HFFc6 (cell line): ENCODE data around the gene SOS1. TPM values are rescaled to one million over a fixed set of nuclear protein-coding genes. Genes with fewer than 3 reads are reported as not detected.

ENCODE experiments used
- DNase-seq: peaks from one replicate; pipeline ENCODE4 v3.0.0-alpha.2; 2018
- H3K27ac Mint-ChIP-seq: 2 replicates; pipeline ENCODE4 v1.8.0; 2020; ENCODE audit warnings: mild to moderate bottlenecking, mixed read lengths
- H3K27me3 Mint-ChIP-seq: 2 replicates; pipeline ENCODE4 v1.8.0; 2021; ENCODE audit warnings: mild to moderate bottlenecking, moderate library complexity, mixed read lengths; ENCODE audit not compliant: insufficient read depth
- H3K36me3 Mint-ChIP-seq: 2 replicates; pipeline ENCODE4 v1.8.0; 2021; ENCODE audit warnings: low read depth, mixed read lengths
- H3K4me1 Mint-ChIP-seq: 2 replicates; pipeline ENCODE4 v1.8.0; 2020; ENCODE audit warnings: low read depth, mixed read lengths
- H3K4me3 Mint-ChIP-seq: 2 replicates; pipeline ENCODE4 v1.8.0; 2020; ENCODE audit warnings: mild to moderate bottlenecking, moderate library complexity, mixed read lengths
- H3K9me3 Mint-ChIP-seq: 2 replicates; pipeline ENCODE4 v1.8.0; 2020; ENCODE audit warnings: mild to moderate bottlenecking, mixed read lengths
- total RNA-seq, 6 experiments: library from RNA; stranded (reverse); fragmentation: NEBNext Ultra II Directional; extraction: Animal tissue kit (Norgen Biotek cat#: 25700); gene quantifications; 2 replicates in 1 of 6; 3 replicates in 5 of 6; pipeline ENCODE4 v1.2.3, GENCODE V29; 2021
- TF ChIP-seq, protein P1 (sequence below): fragments of 200-600 bp; sonication (generic); IDR thresholded peaks from 2 replicates; pipeline ENCODE4 v1.5.0; 2021; ENCODE audit warnings: antibody characterized with exemption, mild to moderate bottlenecking

SOS1 gene
- total RNA-seq, 6 experiments from 2014 or later, result 20.9 to 31.4 (median 24.6) TPM

DNA sequence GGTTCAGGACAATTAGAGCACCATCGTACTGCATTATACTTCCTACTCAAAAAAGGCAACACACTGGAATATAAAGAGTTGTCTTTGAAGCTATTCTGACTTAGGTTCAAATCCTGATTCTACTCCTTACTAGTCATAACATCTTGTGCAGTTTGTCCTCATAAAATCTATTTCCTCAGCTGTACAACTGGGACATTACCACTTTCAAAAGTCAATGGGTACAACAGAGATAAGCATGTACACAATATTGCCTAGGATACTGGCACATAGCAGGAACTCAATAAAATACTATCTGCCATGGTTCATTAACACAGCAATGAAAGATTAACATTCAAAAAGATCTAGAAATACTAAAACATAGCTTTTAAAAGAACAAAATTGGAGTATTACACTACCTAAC lies 11.3 kb downstream of the SOS1 start:
- Mint-ChIP-seq H3K4me3 (no peak overlapping the region), H3K27ac (no peak overlapping the region), H3K36me3 (peaks cover 7% of the 10 kb centered on the region; the same call in 1 of the 2 replicates), H3K4me1 (peaks cover 17% of the 10 kb centered on the region), H3K27me3 (peaks cover 1% of the 10 kb centered on the region; the same call in 1 of the 2 replicates), H3K9me3 (no peaks in the 10 kb centered on the region)
- TF ChIP-seq, protein P1, sequence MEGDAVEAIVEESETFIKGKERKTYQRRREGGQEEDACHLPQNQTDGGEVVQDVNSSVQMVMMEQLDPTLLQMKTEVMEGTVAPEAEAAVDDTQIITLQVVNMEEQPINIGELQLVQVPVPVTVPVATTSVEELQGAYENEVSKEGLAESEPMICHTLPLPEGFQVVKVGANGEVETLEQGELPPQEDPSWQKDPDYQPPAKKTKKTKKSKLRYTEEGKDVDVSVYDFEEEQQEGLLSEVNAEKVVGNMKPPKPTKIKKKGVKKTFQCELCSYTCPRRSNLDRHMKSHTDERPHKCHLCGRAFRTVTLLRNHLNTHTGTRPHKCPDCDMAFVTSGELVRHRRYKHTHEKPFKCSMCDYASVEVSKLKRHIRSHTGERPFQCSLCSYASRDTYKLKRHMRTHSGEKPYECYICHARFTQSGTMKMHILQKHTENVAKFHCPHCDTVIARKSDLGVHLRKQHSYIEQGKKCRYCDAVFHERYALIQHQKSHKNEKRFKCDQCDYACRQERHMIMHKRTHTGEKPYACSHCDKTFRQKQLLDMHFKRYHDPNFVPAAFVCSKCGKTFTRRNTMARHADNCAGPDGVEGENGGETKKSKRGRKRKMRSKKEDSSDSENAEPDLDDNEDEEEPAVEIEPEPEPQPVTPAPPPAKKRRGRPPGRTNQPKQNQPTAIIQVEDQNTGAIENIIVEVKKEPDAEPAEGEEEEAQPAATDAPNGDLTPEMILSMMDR, result no peak
- DNase-seq, result no peak

DNA sequence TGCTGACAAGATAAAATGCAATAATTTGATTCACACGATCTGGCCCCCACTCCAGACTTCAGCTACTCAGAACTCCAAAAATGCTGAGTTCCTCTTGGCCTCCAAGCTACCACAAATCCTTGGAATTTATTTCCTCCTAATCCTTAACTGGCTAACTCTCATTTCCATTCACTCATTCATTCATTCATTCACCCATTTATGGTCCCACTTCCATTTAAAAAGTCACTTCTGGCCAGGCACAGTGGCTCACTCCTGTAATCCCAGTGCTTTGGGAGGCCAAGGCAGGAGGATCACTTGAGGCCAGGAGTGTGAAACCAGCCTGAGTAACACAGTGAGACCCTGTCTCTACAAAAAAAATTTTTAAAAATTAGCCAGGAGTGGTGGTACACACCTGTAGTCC lies 12.5 kb downstream of the SOS1 start:
- Mint-ChIP-seq H3K4me1 (peaks cover 16% of the 10 kb centered on the region), H3K36me3 (peaks cover 11% of the 10 kb centered on the region), H3K9me3 (no peaks in the 10 kb centered on the region), H3K27ac (no peak overlapping the region), H3K27me3 (peaks cover 1% of the 10 kb centered on the region; the same call in 1 of the 2 replicates), H3K4me3 (no peak overlapping the region)
- TF ChIP-seq, protein P1, result no peak
- no peak for DNase-seq

DNA sequence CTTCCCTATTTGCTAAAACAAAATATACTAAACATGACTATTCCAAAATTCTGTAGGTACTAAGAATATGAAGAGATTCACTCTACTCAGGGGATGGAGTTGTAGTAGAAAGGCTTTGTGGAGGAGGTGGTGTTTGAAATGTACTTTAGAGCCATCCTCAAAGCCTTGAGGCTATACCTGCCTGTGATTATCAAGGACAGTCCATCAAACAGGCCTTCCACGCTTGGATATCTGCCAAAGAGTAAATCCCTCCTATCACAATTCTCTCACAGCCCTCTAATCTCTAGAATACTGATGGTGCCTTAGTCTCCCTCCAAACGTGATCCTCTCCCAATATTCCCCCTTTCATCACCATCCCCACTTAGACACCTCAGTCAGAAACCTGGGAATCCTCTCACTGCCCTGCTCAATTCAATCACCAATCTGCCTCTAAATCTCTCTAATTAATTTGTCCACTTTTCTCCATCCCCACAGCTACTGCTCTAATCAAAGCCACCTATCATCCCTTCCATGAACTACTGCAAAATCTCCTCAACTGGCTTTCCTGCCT lies 13.1 kb downstream of the SOS1 start:
- peaks cover 16% of the 10 kb centered on the region for H3K4me1 Mint-ChIP-seq
- no peak overlapping the region for H3K4me3 Mint-ChIP-seq
- H3K27ac Mint-ChIP-seq, result no peak overlapping the region
- H3K9me3 Mint-ChIP-seq, result no peaks in the 10 kb centered on the region
- DNase-seq, result no peak
- peaks cover 12% of the 10 kb centered on the region for H3K36me3 Mint-ChIP-seq
- no peaks in the 10 kb centered on the region for H3K27me3 Mint-ChIP-seq
- TF ChIP-seq, protein P1, result no peak

DNA sequence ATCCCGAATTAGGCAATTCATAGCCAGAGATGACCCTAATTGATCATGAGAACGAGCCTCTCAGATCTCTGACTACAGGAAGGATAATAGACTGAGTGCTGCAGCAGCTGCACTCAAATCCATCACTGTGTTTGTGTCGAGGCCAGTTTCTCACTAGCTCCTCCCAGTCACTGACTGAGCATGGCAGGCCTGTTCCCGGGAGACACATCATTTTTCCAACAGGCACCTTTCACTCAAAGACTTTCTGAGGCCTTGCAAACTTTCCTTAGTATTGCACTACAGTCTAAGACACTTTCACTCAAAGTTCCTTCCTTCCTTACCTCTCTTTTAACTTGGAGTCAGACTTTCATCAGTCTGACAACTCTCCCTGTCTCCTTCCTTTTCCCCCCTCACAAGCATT lies 13.7 kb downstream of the SOS1 start:
- no peak for DNase-seq
- H3K27ac Mint-ChIP-seq, result 0 out of 2 replicates have a peak overlapping the region, but pooled peaks have one; percentile 4
- H3K4me3 Mint-ChIP-seq, result no peak overlapping the region
- peaks cover 16% of the 10 kb centered on the region for H3K4me1 Mint-ChIP-seq
- TF ChIP-seq, protein P1, result no peak
- no peaks in the 10 kb centered on the region for H3K9me3 Mint-ChIP-seq
- H3K27me3 Mint-ChIP-seq, result no peaks in the 10 kb centered on the region
- H3K36me3 Mint-ChIP-seq, result peaks cover 10% of the 10 kb centered on the region

DNA sequence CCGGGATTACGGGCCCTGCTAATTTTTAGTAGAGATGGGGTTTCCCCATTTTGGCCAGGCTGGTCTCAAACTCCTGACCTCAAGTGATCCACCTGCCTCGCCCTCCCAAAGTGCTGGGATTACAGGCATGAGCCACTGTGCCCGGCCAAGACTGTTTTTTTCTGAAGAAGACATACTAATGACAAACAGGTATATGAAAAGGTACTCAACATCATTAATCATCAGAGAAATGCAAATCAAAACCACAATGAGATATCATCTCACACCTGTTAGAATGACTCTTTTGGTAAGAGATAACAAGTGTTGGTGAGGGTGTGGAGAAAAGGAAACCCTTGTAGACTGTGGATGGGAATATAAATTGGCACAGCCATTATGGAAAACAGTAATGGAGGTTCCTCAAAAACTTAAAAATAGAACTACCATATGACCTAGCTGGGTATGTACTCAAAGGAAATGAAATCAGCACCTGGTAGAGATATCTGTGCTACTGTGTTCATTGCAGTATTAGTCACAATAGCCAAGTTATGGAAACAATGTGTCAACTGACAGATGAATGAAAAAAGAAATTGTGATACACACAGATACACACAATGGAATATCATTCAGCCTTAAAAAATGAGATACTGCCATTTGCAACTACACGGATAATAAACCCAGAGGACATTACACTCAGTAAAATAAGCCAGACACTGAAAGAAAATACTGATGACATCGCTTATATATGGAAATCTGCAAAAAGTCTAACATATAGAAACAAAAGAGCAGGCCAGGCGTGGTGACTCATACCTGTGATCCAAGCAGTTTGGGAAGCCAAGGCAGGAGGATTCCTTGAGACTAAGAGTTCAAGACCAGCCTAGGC lies 20.8 kb downstream of the SOS1 start:
- no peak for DNase-seq
- no peaks in the 10 kb centered on the region for H3K27me3 Mint-ChIP-seq
- no peak overlapping the region for H3K4me3 Mint-ChIP-seq
- TF ChIP-seq, protein P1, result no peak
- peaks cover 31% of the 10 kb centered on the region for H3K4me1 Mint-ChIP-seq
- H3K9me3 Mint-ChIP-seq, result no peaks in the 10 kb centered on the region
- H3K27ac Mint-ChIP-seq, result no peak overlapping the region
- H3K36me3 Mint-ChIP-seq, result peaks cover 5% of the 10 kb centered on the region; the same call in 1 of the 2 replicates
